Lung (tissue), 12 donors: ENCODE results near the gene CCR5. TPM values are rescaled to one million over a fixed set of nuclear protein-coding genes. Genes with fewer than 3 reads are reported as not detected.

Experiments used
- ATAC-seq: fragments of 200-7000 bp; cut with Tn5 transposase; one replicate; pipeline ENCODE4 v1.9.1; 2020; ENCODE audit warnings: moderate number of reproducible peaks; ENCODE audit not compliant: insufficient read depth, low FRiP score
- DNase-seq, 3 donors: peaks; one replicate each; pipeline ENCODE4 v3.0.0-alpha.2; 2013 to 2017
- H3K27ac ChIP-seq, 2 donors: one replicate each; pipeline ENCODE4 v1.5.1; 2013; ENCODE audit warnings: mild to moderate bottlenecking in 2 of 2, moderate library complexity in 2 of 2, control low read depth in 1 of 2, inconsistent platforms in 1 of 2, low read depth in 1 of 2, low read length in 1 of 2
- H3K27me3 ChIP-seq, 3 donors: one replicate each; pipeline ENCODE4 v1.5.1; 2013; ENCODE audit warnings: low read length in 2 of 3; ENCODE audit not compliant: control insufficient read depth in 3 of 3, insufficient read depth in 3 of 3
- H3K36me3 ChIP-seq, 4 donors: one replicate each; pipeline ENCODE4 v1.5.1; 2013; ENCODE audit warnings: low read length in 4 of 4, mild to moderate bottlenecking in 1 of 4, moderate library complexity in 1 of 4; ENCODE audit not compliant: control insufficient read depth in 4 of 4, insufficient read depth in 4 of 4
- H3K4me1 ChIP-seq, 5 donors: one replicate each; pipeline ENCODE4 v1.5.1; 2013; ENCODE audit warnings: low read length in 5 of 5, mild to moderate bottlenecking in 2 of 5, moderate library complexity in 1 of 5; ENCODE audit not compliant: control insufficient read depth in 5 of 5, insufficient read depth in 5 of 5
- H3K4me3 ChIP-seq: one replicate; pipeline ENCODE4 v1.5.1; 2013; ENCODE audit warnings: mild to moderate bottlenecking, control low read depth, moderate library complexity
- H3K9ac ChIP-seq, 2 donors: one replicate each; pipeline ENCODE4 v1.5.1; 2013; ENCODE audit warnings: low read length in 2 of 2, control low read depth in 1 of 2; ENCODE audit not compliant: insufficient read depth in 1 of 2
- H3K9me3 ChIP-seq, 4 donors: one replicate each; pipeline ENCODE4 v1.5.1; 2013; ENCODE audit warnings: low read length in 3 of 4, mild to moderate bottlenecking in 1 of 4, moderate library complexity in 1 of 4; ENCODE audit not compliant: control insufficient read depth in 4 of 4, insufficient read depth in 3 of 4
- WGBS, 2 donors: extraction: QIAGEN DNeasy Blood & Tissue Kit; methylation state at CpG; one replicate each; pipeline ENCODE4 v1.1.7; 2013; 5-methylcytosine and 5-hydroxymethylcytosine counted together
- polyA plus RNA-seq, 2 donors: library from polyadenylated mRNA; stranded (reverse); fragments of 200-250 nt; gene quantifications; one replicate each; pipeline ENCODE4 v1.2.1, GENCODE V29; 2013
- total RNA-seq, 2 donors: library from RNA; depleted of rRNA in 1 of 2; stranded (reverse); fragments of >200 nt in 1 of 2; gene quantifications; one replicate each; pipeline ENCODE4 v1.2.1, GENCODE V29; 2014 to 2021
- TF ChIP-seq, protein P1 (sequence below): IDR thresholded peaks from 2 replicates; pipeline ENCODE4 v1.5.1; 2012; ENCODE audit warnings: mild to moderate bottlenecking; ENCODE audit errors: control extremely low read depth, extremely low read depth
- donor health status: control.
- donor health status: control.
- donor health status: Bipolar disorder and iron deficiency.
- donor health status: healthy.
- donor health status: DM: yes; HTN: yes; CAD: no.

Gene CCR5
- total and polyA plus RNA-seq, 4 donors = 2.2 to 16.6 (median 3.6) TPM

DNA sequence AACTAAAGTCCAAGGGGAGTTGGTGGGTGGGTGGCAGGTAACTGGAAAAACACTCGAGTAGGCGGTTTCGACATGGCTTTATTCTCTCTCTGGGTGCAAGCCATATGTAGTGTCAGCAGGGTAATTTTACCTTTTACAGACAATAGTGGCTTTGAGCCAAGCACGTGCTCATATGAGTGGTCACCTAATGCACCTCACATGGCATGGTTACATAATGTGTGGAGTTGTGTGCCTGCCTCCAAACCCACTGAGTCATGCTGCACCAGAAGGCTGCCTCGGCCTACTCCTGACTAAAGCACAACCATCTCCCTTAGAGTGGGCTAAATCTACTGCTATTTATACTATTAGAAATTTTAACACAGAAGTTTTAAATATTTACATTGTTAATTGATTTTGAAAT lies 52.8 kb downstream of the CCR5 start:
- H3K27ac ChIP-seq = no peak overlapping the region
- no peak for ATAC-seq
- peaks cover 0 to 22% (median 6%) of the 10 kb centered on the region in 5 donors for H3K4me1 ChIP-seq
- no peak overlapping the region for H3K4me3 ChIP-seq
- TF ChIP-seq, protein P1, sequence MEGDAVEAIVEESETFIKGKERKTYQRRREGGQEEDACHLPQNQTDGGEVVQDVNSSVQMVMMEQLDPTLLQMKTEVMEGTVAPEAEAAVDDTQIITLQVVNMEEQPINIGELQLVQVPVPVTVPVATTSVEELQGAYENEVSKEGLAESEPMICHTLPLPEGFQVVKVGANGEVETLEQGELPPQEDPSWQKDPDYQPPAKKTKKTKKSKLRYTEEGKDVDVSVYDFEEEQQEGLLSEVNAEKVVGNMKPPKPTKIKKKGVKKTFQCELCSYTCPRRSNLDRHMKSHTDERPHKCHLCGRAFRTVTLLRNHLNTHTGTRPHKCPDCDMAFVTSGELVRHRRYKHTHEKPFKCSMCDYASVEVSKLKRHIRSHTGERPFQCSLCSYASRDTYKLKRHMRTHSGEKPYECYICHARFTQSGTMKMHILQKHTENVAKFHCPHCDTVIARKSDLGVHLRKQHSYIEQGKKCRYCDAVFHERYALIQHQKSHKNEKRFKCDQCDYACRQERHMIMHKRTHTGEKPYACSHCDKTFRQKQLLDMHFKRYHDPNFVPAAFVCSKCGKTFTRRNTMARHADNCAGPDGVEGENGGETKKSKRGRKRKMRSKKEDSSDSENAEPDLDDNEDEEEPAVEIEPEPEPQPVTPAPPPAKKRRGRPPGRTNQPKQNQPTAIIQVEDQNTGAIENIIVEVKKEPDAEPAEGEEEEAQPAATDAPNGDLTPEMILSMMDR = no peak
- DNase-seq = no peak
- no peaks in the 10 kb centered on the region for H3K27me3 ChIP-seq
- no peak overlapping the region for H3K9ac ChIP-seq
- WGBS, 2 donors = 75 to 87% methylated on average over 5 of the region's 5 CpGs
- H3K36me3 ChIP-seq = no peaks in the 10 kb centered on the region
- no peaks in the 10 kb centered on the region for H3K9me3 ChIP-seq

Other genes with a start within 250 kb of the CCR5 start
- 10 to 100 TPM in 1 of 2 donors, 1 to 10 TPM in 1; 9.7 to 39.5 TPM for gene CCR1, start 162.6 kb upstream of the CCR5 start, total RNA-seq
- 10 to 100 TPM; 11.1 to 95.2 TPM for gene CCR1, start 162.6 kb upstream of the CCR5 start, polyA plus RNA-seq
- gene CCR3, start 128.5 kb upstream of the CCR5 start, total RNA-seq = under 1 TPM; 0.15 to 0.88 TPM
- gene CCR3, start 128.5 kb upstream of the CCR5 start, polyA plus RNA-seq = under 1 TPM in 1 of 2 donors, not detected in 1; 0.31 TPM
- 1 to 10 TPM; 8.0 to 8.8 TPM for gene CCR2, start 16.8 kb upstream of the CCR5 start, total RNA-seq
- gene CCR2, start 16.8 kb upstream of the CCR5 start, polyA plus RNA-seq = 10 to 100 TPM in 1 of 2 donors, 1 to 10 TPM in 1; 1.7 to 21.2 TPM
- 10 to 100 TPM; 18.9 to 20.6 TPM for gene CCRL2, start 36.3 kb downstream of the CCR5 start, total RNA-seq
- gene CCRL2, start 36.3 kb downstream of the CCR5 start, polyA plus RNA-seq = 10 to 100 TPM; 11.0 to 95.9 TPM
- 100 to 1,000 TPM; 102 to 188 TPM for gene LTF, start 94.0 kb downstream of the CCR5 start, total RNA-seq
- gene LTF, start 94.0 kb downstream of the CCR5 start, polyA plus RNA-seq = 10 to 100 TPM; 12.9 to 99.4 TPM
- not detected for gene RTP3, start 127.0 kb downstream of the CCR5 start, total RNA-seq
- not detected for gene RTP3, start 127.0 kb downstream of the CCR5 start, polyA plus RNA-seq
- 1 to 10 TPM; 1.1 to 3.1 TPM for gene LRRC2, start 195.4 kb downstream of the CCR5 start, total RNA-seq
- gene LRRC2, start 195.4 kb downstream of the CCR5 start, polyA plus RNA-seq = under 1 TPM; 0.09 to 0.39 TPM
- gene FAM240A, start 241.6 kb downstream of the CCR5 start, total RNA-seq = not detected
- not detected for gene FAM240A, start 241.6 kb downstream of the CCR5 start, polyA plus RNA-seq